Ovary (tissue), 3 donors: ENCODE data around the gene HEATR5A.

Source experiments
- CTCF ChIP-seq, 3 donors: fragments of 450-650 bp in 2 of 3; fragments of 200-600 bp in 1 of 3; IDR thresholded peaks; one replicate each; pipeline versions ENCODE4 v1.5.1 to v1.8.0; 2016 to 2022; ENCODE audit warnings: antibody characterized with exemption in 3 of 3, mild to moderate bottlenecking in 1 of 3
- POLR2A ChIP-seq: fragments of 450-650 bp; IDR thresholded peaks from one replicate; pipeline ENCODE4 v1.6.1; 2017; ENCODE audit warnings: antibody characterized with exemption, mild to moderate bottlenecking, moderate library complexity
- donor health status: DM: no; HTN: no; CAD: no.

DNA sequence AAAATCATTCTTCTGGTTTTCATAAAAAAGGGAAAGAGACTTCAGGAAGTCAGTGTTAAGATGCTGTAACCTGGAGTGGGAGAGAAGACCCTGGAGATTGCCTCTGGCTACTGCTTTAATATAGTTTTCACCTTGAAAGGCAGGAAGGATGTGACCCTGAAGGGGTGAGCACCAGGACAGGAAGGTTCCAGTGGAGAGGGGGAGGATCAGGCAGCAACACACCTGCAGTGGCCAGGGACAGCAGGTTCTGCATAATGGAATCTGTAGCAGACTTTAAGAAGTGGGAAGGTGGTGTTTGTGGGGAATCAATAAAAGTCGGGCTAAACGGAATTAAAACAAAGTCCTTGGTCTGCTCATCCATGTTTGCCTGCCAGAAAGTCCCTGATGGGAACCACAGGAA, 6.3 kb upstream of the HEATR5A start:
- TF ChIP-seq CTCF (IDR thresholded peaks at IDR 0.05), result no peak
- TF ChIP-seq POLR2A, result no peak
